ENCODE data around the gene UNC93B1. TPM values are rescaled to one million over a fixed set of nuclear protein-coding genes. Genes with fewer than 3 reads are reported as not detected.

The UNC93B1 gene
- total and polyA plus RNA-seq, 2 donors (not counting 1 experiment from before 2014, with no cell fraction given), result 15.7 to 20.0 TPM

- peaks cover 26% of the 10 kb centered on the region for H3K79me2 ChIP-seq (ENCODE audit: control insufficient read depth, insufficient read depth, low read length)
- H3K27ac ChIP-seq (ENCODE audit: insufficient read depth, low read length), result peak within 1 kb of the TSS; percentile 81
- TF ChIP-seq EZH2 (IDR thresholded peaks at IDR 0.05; ENCODE audit: low read length, missing control alignments), result no peak
- TF ChIP-seq, protein P1, sequence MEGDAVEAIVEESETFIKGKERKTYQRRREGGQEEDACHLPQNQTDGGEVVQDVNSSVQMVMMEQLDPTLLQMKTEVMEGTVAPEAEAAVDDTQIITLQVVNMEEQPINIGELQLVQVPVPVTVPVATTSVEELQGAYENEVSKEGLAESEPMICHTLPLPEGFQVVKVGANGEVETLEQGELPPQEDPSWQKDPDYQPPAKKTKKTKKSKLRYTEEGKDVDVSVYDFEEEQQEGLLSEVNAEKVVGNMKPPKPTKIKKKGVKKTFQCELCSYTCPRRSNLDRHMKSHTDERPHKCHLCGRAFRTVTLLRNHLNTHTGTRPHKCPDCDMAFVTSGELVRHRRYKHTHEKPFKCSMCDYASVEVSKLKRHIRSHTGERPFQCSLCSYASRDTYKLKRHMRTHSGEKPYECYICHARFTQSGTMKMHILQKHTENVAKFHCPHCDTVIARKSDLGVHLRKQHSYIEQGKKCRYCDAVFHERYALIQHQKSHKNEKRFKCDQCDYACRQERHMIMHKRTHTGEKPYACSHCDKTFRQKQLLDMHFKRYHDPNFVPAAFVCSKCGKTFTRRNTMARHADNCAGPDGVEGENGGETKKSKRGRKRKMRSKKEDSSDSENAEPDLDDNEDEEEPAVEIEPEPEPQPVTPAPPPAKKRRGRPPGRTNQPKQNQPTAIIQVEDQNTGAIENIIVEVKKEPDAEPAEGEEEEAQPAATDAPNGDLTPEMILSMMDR (conservative IDR thresholded peaks at IDR 0.05 in 1 of 2, IDR thresholded peaks at IDR 0.05 in 1 of 2; ENCODE audit: low read depth in 1 of 2, low read length in 2 of 2), result no peak
- H4K20me1 ChIP-seq (ENCODE audit: control insufficient read depth, extremely low read depth, insufficient read depth, low read length), result no peaks in the 10 kb centered on the region
- H3K4me2 ChIP-seq (ENCODE audit: extremely low read depth, insufficient read depth, low read length), result peak within 1 kb of the TSS; percentile 87
- H3K9me3 ChIP-seq (ENCODE audit: control insufficient read depth, insufficient read depth, low read depth, low read length), result no peaks in the 10 kb centered on the region
- DNase-seq (ENCODE audit: low read depth in 2 of 2), result peak; percentile 72 to 78
- peak within 1 kb of the TSS; percentile 64 for H2AFZ ChIP-seq (ENCODE audit: low read length)
- peaks cover 8% of the 10 kb centered on the region for H3K4me1 ChIP-seq (ENCODE audit: control insufficient read depth, extremely low read depth, insufficient read depth, low read length)
- H3K27me3 ChIP-seq (ENCODE audit: control insufficient read depth, insufficient read depth, low read length), result no peaks in the 10 kb centered on the region
- H3K4me3 ChIP-seq (replicated peaks in 1 of 4; ENCODE audit: control extremely low read depth in 1 of 4, insufficient read depth in 1 of 4, low read depth in 3 of 4, low read length in 4 of 4), result peak within 1 kb of the TSS; percentile 57 to 88 (median 80)
- H3K9ac ChIP-seq (ENCODE audit: insufficient read depth, low read length), result peak within 1 kb of the TSS; percentile 75
- H3K36me3 ChIP-seq (ENCODE audit: control insufficient read depth, insufficient read depth, low read length), result peaks cover 16% of the 10 kb centered on the region
Measured at GRCh38 chr11:68038718-68039525, 35.0 kb upstream of the UNC93B1 start, which contains the start of gene TCIRG1. Gene TCIRG1 (plus strand): TSS chr11:68039025. CDS start chr11:68041272, 2,247 bp downstream.

- no peaks in the 10 kb centered on the region for H3K9me3 ChIP-seq (ENCODE audit: control insufficient read depth, insufficient read depth, low read depth, low read length)
- peaks cover 26% of the 10 kb centered on the region for H3K79me2 ChIP-seq (ENCODE audit: control insufficient read depth, insufficient read depth, low read length)
- peak overlapping the region; percentile 87 for H3K4me2 ChIP-seq (ENCODE audit: extremely low read depth, insufficient read depth, low read length)
- no peaks in the 10 kb centered on the region for H4K20me1 ChIP-seq (ENCODE audit: control insufficient read depth, extremely low read depth, insufficient read depth, low read length)
- peak overlapping the region; percentile 64 for H2AFZ ChIP-seq (ENCODE audit: low read length)
- no peak for DNase-seq (ENCODE audit: low read depth in 2 of 2)
- H3K36me3 ChIP-seq (ENCODE audit: control insufficient read depth, insufficient read depth, low read length), result peaks cover 16% of the 10 kb centered on the region
- TF ChIP-seq, protein P1 (conservative IDR thresholded peaks at IDR 0.05 in 1 of 2, IDR thresholded peaks at IDR 0.05 in 1 of 2; ENCODE audit: low read depth in 1 of 2, low read length in 2 of 2), result no peak
- no peak for TF ChIP-seq EZH2 (IDR thresholded peaks at IDR 0.05; ENCODE audit: low read length, missing control alignments)
- H3K4me1 ChIP-seq (ENCODE audit: control insufficient read depth, extremely low read depth, insufficient read depth, low read length), result peaks cover 8% of the 10 kb centered on the region
- peak overlapping the region; percentile 81 for H3K27ac ChIP-seq (ENCODE audit: insufficient read depth, low read length)
- peak overlapping the region; percentile 50 to 88 (median 80) for H3K4me3 ChIP-seq (replicated peaks in 1 of 4; ENCODE audit: control extremely low read depth in 1 of 4, insufficient read depth in 1 of 4, low read depth in 3 of 4, low read length in 4 of 4)
- peak overlapping the region; percentile 75 for H3K9ac ChIP-seq (ENCODE audit: insufficient read depth, low read length)
- H3K27me3 ChIP-seq (ENCODE audit: control insufficient read depth, insufficient read depth, low read length), result no peaks in the 10 kb centered on the region
Measured at GRCh38 chr11:68038226-68038717, 34.4 kb upstream of the UNC93B1 start.

DNA sequence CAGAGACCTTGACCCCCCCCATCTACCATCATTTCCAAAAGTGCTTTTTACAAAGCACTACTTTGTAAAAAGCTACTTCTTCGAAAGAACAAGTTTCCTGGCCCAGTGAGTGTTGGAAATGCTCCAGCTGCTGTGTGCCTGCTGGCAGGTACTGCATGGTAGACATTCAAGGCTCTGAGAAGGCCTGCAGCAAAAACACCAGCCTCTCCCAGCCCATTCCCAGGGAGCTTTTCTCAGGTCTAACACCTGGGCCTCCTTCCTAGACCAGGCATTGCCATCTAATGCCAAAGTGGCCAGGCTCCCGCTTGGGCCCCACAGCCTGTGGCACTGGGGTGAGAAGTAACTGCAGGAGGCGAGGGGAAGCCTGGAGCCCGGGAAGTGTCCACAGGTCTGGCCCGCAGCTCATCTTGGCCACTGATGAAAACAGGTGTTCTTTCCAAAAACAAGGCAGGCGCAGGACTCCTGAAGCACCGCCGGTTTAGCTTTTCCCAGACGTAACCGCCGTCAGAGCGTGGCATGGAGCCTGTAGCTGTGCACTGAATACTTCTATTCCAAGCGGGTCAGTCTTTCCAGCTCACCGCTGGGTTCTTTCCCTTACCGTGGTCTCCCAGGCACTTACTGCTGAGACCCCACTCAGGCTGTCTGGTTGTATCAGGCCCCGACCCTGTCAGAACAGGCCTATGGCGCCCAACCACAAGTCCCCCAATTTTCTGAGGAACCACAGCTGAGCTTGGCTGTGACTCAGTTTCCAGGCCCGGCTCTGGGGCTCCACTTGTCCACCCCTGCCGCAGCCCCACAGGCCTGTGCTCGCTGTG is 33.7 kb upstream of the UNC93B1 start:
- peaks cover 8% of the 10 kb centered on the region for H3K4me1 ChIP-seq (ENCODE audit: control insufficient read depth, extremely low read depth, insufficient read depth, low read length)
- no peak overlapping the region for H3K9ac ChIP-seq (ENCODE audit: insufficient read depth, low read length)
- peaks cover 26% of the 10 kb centered on the region for H3K79me2 ChIP-seq (ENCODE audit: control insufficient read depth, insufficient read depth, low read length)
- no peak overlapping the region for H3K27ac ChIP-seq (ENCODE audit: insufficient read depth, low read length)
- no peak overlapping the region for H3K4me3 ChIP-seq (replicated peaks in 1 of 4; ENCODE audit: control extremely low read depth in 1 of 4, insufficient read depth in 1 of 4, low read depth in 3 of 4, low read length in 4 of 4)
- no peak overlapping the region for H3K4me2 ChIP-seq (ENCODE audit: extremely low read depth, insufficient read depth, low read length)
- TF ChIP-seq EZH2 (IDR thresholded peaks at IDR 0.05; ENCODE audit: low read length, missing control alignments), result no peak
- TF ChIP-seq, protein P1 (conservative IDR thresholded peaks at IDR 0.05 in 1 of 2, IDR thresholded peaks at IDR 0.05 in 1 of 2; ENCODE audit: low read depth in 1 of 2, low read length in 2 of 2), result no peak
- no peak for DNase-seq (ENCODE audit: low read depth in 2 of 2)
- H3K36me3 ChIP-seq (ENCODE audit: control insufficient read depth, insufficient read depth, low read length), result peaks cover 13% of the 10 kb centered on the region
- H2AFZ ChIP-seq (ENCODE audit: low read length), result no peak overlapping the region
- H3K9me3 ChIP-seq (ENCODE audit: control insufficient read depth, insufficient read depth, low read depth, low read length), result no peaks in the 10 kb centered on the region
- no peaks in the 10 kb centered on the region for H4K20me1 ChIP-seq (ENCODE audit: control insufficient read depth, extremely low read depth, insufficient read depth, low read length)
- no peaks in the 10 kb centered on the region for H3K27me3 ChIP-seq (ENCODE audit: control insufficient read depth, insufficient read depth, low read length)

All from fibroblast of lung (primary cell).